Measurements from ENCODE around the gene HHAT.

The HHAT gene

GRCh38 chr1:210482491-210482890, 153.8 kb downstream of the HHAT start:
- no peaks in the 10 kb centered on the region for H3K27me3 Mint-ChIP-seq
- DNase-seq (no peak), ATAC-seq (replicated peaks) (no peak)
- H3K4me3 Mint-ChIP-seq = no peak overlapping the region
- H3K36me3 Mint-ChIP-seq (ENCODE audit: insufficient read depth) = no peaks in the 10 kb centered on the region
- H3K27ac Mint-ChIP-seq = no peak overlapping the region
- no peaks in the 10 kb centered on the region for H3K9me3 Mint-ChIP-seq
- H3K4me1 Mint-ChIP-seq (ENCODE audit: low read depth in 2 of 2) = no peaks in the 10 kb centered on the region

GRCh38 chr1:210482945-210483617, 154.4 kb downstream of the HHAT start:
- no peak overlapping the region for H3K4me3 Mint-ChIP-seq
- ATAC-seq (replicated peaks) (no peak), DNase-seq (no peak)
- no peaks in the 10 kb centered on the region for H3K9me3 Mint-ChIP-seq
- no peaks in the 10 kb centered on the region for H3K4me1 Mint-ChIP-seq (ENCODE audit: low read depth in 2 of 2)
- no peak overlapping the region for H3K27ac Mint-ChIP-seq
- H3K27me3 Mint-ChIP-seq = no peaks in the 10 kb centered on the region
- no peaks in the 10 kb centered on the region for H3K36me3 Mint-ChIP-seq (ENCODE audit: insufficient read depth)

- Mint-ChIP-seq H3K27me3 (no peaks in the 10 kb centered on the region), H3K36me3 (ENCODE audit: insufficient read depth) (no peaks in the 10 kb centered on the region), H3K27ac (no peak overlapping the region), H3K9me3 (no peaks in the 10 kb centered on the region), H3K4me1 (ENCODE audit: low read depth in 2 of 2) (no peaks in the 10 kb centered on the region), H3K4me3 (no peak overlapping the region)
- no peak for ATAC-seq (replicated peaks)
- no peak for DNase-seq
Measured at GRCh38 chr1:210483821-210484220, 155.1 kb downstream of the HHAT start.

- no peak for DNase-seq
- no peak for ATAC-seq (replicated peaks)
- Mint-ChIP-seq H3K27me3 (no peaks in the 10 kb centered on the region), H3K4me1 (ENCODE audit: low read depth in 2 of 2) (no peaks in the 10 kb centered on the region), H3K9me3 (no peaks in the 10 kb centered on the region), H3K27ac (no peak overlapping the region), H3K4me3 (no peak overlapping the region), H3K36me3 (ENCODE audit: insufficient read depth) (no peaks in the 10 kb centered on the region)
Measured at GRCh38 chr1:210487021-210487420, 158.3 kb downstream of the HHAT start.

GRCh38 chr1:210489491-210489890, 160.8 kb downstream of the HHAT start:
- Mint-ChIP-seq H3K4me3 (no peak overlapping the region), H3K27me3 (peaks cover 0 to 5% of the 10 kb centered on the region in 2 donors), H3K4me1 (ENCODE audit: low read depth in 2 of 2) (peaks cover 2 to 3% of the 10 kb centered on the region in 2 donors), H3K36me3 (ENCODE audit: insufficient read depth) (no peaks in the 10 kb centered on the region), H3K27ac (no peak overlapping the region), H3K9me3 (no peaks in the 10 kb centered on the region)
- ATAC-seq (replicated peaks) = no peak
- DNase-seq = no peak

GRCh38 chr1:210490781-210491180, 162.1 kb downstream of the HHAT start:
- Mint-ChIP-seq H3K4me3 (no peak overlapping the region), H3K27me3 (peaks cover 0 to 5% of the 10 kb centered on the region in 2 donors), H3K9me3 (no peaks in the 10 kb centered on the region), H3K27ac (no peak overlapping the region), H3K4me1 (ENCODE audit: low read depth in 2 of 2) (peaks cover 2 to 3% of the 10 kb centered on the region in 2 donors), H3K36me3 (ENCODE audit: insufficient read depth) (no peaks in the 10 kb centered on the region)
- no peak for DNase-seq
- ATAC-seq (replicated peaks) = no peak

- no peaks in the 10 kb centered on the region for H3K36me3 Mint-ChIP-seq (ENCODE audit: insufficient read depth)
- peaks cover 0 to 5% of the 10 kb centered on the region in 2 donors for H3K27me3 Mint-ChIP-seq
- H3K27ac Mint-ChIP-seq = no peak overlapping the region
- H3K9me3 Mint-ChIP-seq = no peaks in the 10 kb centered on the region
- no peak for ATAC-seq (replicated peaks)
- H3K4me3 Mint-ChIP-seq = no peak overlapping the region
- peaks cover 2 to 3% of the 10 kb centered on the region in 2 donors for H3K4me1 Mint-ChIP-seq (ENCODE audit: low read depth in 2 of 2)
- no peak for DNase-seq
Measured at GRCh38 chr1:210496063-210496462, 167.4 kb downstream of the HHAT start.

DNA sequence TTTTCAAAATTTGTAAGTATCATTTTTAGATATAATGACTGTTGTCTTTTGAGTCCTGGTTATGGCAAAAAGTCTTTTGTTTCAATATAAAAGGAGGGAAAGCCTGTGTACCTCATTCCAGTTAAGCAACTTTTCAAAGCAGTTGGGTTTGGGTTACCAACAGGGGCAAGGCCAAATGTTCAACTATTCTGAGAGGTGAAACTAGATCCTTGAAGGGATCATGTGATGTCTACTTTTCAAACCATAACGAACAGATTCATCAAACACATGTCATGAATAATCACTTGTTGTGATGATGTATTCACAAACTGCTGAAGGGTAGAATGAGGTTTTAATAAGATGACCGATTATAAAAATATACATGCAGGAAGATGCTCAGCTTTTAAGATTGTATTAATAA, 171.3 kb downstream of the HHAT start:
- DNase-seq (no peak), ATAC-seq (replicated peaks) (no peak)
- H3K36me3 Mint-ChIP-seq (ENCODE audit: insufficient read depth) = no peaks in the 10 kb centered on the region
- H3K4me3 Mint-ChIP-seq = no peak overlapping the region
- H3K27ac Mint-ChIP-seq = no peak overlapping the region
- H3K9me3 Mint-ChIP-seq = no peaks in the 10 kb centered on the region
- no peaks in the 10 kb centered on the region for H3K4me1 Mint-ChIP-seq (ENCODE audit: low read depth in 2 of 2)
- H3K27me3 Mint-ChIP-seq = no peaks in the 10 kb centered on the region

GRCh38 chr1:210500831-210501230, 172.1 kb downstream of the HHAT start:
- ATAC-seq (replicated peaks) (no peak), DNase-seq (no peak)
- no peaks in the 10 kb centered on the region for H3K9me3 Mint-ChIP-seq
- no peak overlapping the region for H3K27ac Mint-ChIP-seq
- no peaks in the 10 kb centered on the region for H3K4me1 Mint-ChIP-seq (ENCODE audit: low read depth in 2 of 2)
- H3K27me3 Mint-ChIP-seq = no peaks in the 10 kb centered on the region
- no peaks in the 10 kb centered on the region for H3K36me3 Mint-ChIP-seq (ENCODE audit: insufficient read depth)
- no peak overlapping the region for H3K4me3 Mint-ChIP-seq

GRCh38 chr1:210504286-210504685, 175.6 kb downstream of the HHAT start:
- no peak for ATAC-seq (replicated peaks)
- no peaks in the 10 kb centered on the region for H3K27me3 Mint-ChIP-seq
- no peaks in the 10 kb centered on the region for H3K36me3 Mint-ChIP-seq (ENCODE audit: insufficient read depth)
- no peak overlapping the region for H3K4me3 Mint-ChIP-seq
- no peaks in the 10 kb centered on the region for H3K4me1 Mint-ChIP-seq (ENCODE audit: low read depth in 2 of 2)
- DNase-seq = no peak
- no peak overlapping the region for H3K27ac Mint-ChIP-seq
- H3K9me3 Mint-ChIP-seq = no peaks in the 10 kb centered on the region

DNA sequence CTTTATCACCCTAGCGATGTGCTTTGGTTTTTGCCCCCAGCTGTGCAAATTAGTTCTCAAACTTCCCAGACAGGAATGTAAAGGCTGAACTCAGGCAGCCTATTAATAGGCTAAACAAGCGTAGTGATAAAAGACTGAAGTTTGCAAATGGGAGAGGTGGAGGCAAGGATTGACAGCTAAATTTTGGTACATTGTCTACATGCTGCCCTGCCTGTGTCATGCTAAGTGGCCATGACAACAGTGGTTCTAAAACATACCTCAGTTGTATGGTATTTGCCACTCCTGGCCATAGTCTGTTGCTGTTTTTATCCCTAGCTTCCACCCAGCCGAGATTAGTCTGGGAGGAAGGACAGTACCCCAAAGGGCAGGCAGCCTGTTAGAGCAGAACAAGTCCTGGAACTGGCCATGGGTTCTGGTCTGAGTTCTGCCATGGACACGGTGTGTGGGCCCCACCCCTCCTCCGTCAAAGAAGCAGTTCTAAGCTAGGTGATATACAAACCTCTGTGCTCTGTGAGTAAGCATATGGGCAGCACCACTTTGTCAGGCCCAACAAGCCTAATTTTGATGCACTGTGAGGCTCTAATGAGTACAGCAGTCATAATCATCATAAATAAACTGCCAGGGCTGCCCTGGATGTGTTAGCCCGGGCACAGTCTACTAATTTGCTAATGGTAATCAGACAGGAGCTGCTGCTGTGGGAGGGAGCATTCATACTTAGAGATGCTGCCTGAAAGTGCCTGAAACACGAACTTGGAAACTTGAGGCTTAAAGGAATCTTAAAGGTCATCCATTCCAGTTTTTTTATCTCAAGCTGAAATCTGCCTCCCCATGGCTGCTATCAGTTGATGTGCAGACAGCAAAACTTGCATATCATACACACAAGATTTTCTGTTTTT, 177.1 kb downstream of the HHAT start:
- Mint-ChIP-seq H3K27ac (no peak overlapping the region), H3K4me3 (no peak overlapping the region), H3K27me3 (no peaks in the 10 kb centered on the region), H3K36me3 (ENCODE audit: insufficient read depth) (no peaks in the 10 kb centered on the region), H3K9me3 (no peaks in the 10 kb centered on the region), H3K4me1 (ENCODE audit: low read depth in 2 of 2) (no peaks in the 10 kb centered on the region)
- no peak for DNase-seq
- no peak for ATAC-seq (replicated peaks)

- Mint-ChIP-seq H3K4me1 (ENCODE audit: low read depth in 2 of 2) (no peaks in the 10 kb centered on the region), H3K27me3 (no peaks in the 10 kb centered on the region), H3K4me3 (no peak overlapping the region), H3K9me3 (no peaks in the 10 kb centered on the region), H3K27ac (no peak overlapping the region), H3K36me3 (ENCODE audit: insufficient read depth) (no peaks in the 10 kb centered on the region)
- ATAC-seq (replicated peaks) = no peak
- DNase-seq = no peak
Measured at GRCh38 chr1:210506689-210507088, 178.0 kb downstream of the HHAT start.

DNA sequence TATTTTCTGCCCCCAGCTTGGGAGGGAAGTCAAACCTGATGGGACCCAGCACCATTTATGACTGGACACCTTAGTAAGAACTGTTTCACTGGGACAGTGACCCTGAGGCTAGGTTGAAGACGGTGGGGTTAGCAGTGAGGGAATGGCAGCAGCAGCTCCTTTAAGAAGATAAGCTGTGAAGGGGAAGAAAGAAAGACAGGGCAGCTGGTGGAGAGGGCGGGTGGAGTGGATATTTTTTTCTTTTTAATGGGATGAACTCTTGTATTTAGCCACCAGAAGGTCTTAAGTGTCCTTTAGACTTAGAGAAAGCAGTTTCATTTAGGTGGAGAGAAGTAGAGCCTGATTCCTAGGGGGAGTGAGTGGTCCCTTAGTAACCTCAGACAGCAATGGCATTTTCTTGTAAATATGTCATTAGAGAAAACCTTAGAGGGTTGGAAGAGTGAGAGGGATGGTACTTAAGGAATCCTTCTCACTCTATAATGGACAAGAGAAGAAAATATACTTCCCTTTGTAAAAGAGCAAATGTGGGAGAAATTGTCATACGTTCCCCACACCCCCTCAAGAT, 187.5 kb downstream of the HHAT start:
- Mint-ChIP-seq H3K27me3 (no peaks in the 10 kb centered on the region), H3K36me3 (ENCODE audit: insufficient read depth) (no peaks in the 10 kb centered on the region), H3K27ac (no peak overlapping the region), H3K4me1 (ENCODE audit: low read depth in 2 of 2) (no peaks in the 10 kb centered on the region), H3K4me3 (no peak overlapping the region), H3K9me3 (peaks cover 0 to 2% of the 10 kb centered on the region in 2 donors)
- ATAC-seq (replicated peaks) (no peak), DNase-seq (no peak)

Data from effector memory CD8-positive, alpha-beta T cell (primary cell).